ENCODE results near the gene JAG2. TPM values are rescaled to one million over a fixed set of nuclear protein-coding genes. Genes with fewer than 3 reads are reported as not detected.

The JAG2 gene
- total RNA-seq, 4 donors from 2014 or later, result 47.4 to 75.4 (median 67.2) TPM

DNA sequence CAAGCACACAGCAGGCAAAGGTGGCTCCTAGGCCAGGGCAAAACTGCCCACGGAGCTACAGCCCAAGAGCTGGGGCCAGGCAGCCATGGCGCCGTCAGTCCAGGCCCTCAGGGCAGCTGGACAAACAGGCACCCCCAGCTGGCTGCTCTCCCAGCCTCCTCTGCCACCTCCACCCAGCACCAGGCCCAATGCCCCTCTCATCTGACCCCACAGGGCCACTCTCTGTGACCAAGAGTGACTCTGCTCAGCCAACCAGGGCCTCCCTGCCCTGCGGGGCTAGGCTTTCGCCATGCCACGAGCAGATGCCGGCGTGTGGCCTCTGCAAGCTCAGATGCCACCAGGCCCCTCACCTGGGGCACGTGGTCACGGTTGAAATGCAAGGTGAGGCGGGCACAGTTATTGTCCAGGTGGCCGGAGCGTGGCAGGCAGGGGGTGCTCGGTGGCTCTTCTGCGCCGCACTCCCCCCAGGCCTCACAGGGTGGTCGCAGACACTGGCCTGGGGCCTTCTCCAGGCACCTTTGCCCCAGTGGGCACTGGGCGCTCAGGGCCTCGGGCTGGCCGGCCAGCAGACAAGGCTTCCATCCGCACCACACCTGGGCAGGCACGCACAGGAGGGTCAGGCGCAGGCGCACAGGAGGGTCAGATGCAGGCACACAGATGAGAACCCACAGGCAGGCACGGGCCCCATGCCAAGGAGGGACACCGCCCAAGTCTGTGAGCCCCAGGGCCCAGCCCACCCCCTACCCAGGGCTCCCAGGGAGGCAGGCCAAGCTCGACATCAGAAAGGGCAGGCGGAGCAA is 23.0 kb downstream of the JAG2 start:
- Histone ChIP-seq H3K4me3 (no peak overlapping the region), H3K9me3 (no peaks in the 10 kb centered on the region), H3K36me3 (peaks cover 56% of the 10 kb centered on the region), H3K27me3 (no peaks in the 10 kb centered on the region), H3K4me1 (no peaks in the 10 kb centered on the region), H3K27ac (no peak overlapping the region)
- TF ChIP-seq POLR2AphosphoS5 (IDR thresholded peaks at IDR 0.05) (no peak), POLR2A (IDR thresholded peaks at IDR 0.05) (no peak), EP300 (IDR thresholded peaks at IDR 0.05) (no peak)
- TF ChIP-seq, protein P1, sequence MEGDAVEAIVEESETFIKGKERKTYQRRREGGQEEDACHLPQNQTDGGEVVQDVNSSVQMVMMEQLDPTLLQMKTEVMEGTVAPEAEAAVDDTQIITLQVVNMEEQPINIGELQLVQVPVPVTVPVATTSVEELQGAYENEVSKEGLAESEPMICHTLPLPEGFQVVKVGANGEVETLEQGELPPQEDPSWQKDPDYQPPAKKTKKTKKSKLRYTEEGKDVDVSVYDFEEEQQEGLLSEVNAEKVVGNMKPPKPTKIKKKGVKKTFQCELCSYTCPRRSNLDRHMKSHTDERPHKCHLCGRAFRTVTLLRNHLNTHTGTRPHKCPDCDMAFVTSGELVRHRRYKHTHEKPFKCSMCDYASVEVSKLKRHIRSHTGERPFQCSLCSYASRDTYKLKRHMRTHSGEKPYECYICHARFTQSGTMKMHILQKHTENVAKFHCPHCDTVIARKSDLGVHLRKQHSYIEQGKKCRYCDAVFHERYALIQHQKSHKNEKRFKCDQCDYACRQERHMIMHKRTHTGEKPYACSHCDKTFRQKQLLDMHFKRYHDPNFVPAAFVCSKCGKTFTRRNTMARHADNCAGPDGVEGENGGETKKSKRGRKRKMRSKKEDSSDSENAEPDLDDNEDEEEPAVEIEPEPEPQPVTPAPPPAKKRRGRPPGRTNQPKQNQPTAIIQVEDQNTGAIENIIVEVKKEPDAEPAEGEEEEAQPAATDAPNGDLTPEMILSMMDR (IDR thresholded peaks at IDR 0.05), result no peak
- WGBS, result 90% methylated on average over 13 of the region's 28 CpGs
- DNase-seq (ENCODE audit: low spot score in 2 of 2), result peak in 1 of 2 donors; percentile 55

DNA sequence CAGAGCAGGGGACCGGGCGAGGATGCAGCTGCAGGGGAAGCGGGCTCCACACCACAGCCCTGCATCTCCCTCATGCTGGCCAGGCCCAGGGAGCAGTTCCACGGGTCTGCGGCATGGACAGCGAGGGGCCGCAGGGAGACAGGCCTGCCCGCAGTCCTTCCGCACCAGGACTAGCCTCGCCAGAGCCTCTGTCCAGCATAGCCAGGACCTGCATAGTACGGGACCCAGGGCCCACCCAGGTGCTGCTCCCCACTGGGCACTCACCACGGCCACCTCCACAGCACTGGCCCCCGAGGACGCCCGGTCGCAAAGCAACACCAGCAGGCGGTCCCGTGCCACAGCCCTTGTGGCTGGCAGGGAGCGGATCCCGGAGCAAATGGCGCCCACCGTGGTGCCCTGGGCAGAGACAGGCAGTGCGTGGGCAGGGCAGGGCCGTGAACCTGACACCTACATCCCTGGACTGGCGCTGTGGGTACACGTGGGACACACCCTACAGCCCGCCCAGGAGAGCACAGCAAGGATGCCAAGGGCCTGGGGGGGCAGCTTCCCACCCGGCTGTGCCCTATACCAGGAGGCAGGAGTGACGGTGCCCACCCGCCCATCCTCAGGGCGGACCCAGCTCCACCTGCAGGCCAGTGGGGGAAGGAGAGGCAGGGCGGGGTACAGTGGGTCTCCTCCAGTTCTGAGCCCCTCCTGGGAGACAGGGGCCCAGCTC is 23.8 kb downstream of the JAG2 start:
- no peaks in the 10 kb centered on the region for H3K27me3 ChIP-seq
- WGBS, result 95% methylated on average over 3 of the region's 32 CpGs
- no peaks in the 10 kb centered on the region for H3K4me1 ChIP-seq
- H3K9me3 ChIP-seq, result no peaks in the 10 kb centered on the region
- TF ChIP-seq POLR2AphosphoS5 (IDR thresholded peaks at IDR 0.05), result no peak
- no peak for TF ChIP-seq EP300 (IDR thresholded peaks at IDR 0.05)
- TF ChIP-seq POLR2A (IDR thresholded peaks at IDR 0.05), result no peak
- TF ChIP-seq, protein P1 (IDR thresholded peaks at IDR 0.05), result no peak
- H3K4me3 ChIP-seq, result no peak overlapping the region
- DNase-seq (ENCODE audit: low spot score in 2 of 2), result peak; percentile 62 to 67
- H3K36me3 ChIP-seq, result peaks cover 56% of the 10 kb centered on the region
- H3K27ac ChIP-seq, result no peak overlapping the region

DNA sequence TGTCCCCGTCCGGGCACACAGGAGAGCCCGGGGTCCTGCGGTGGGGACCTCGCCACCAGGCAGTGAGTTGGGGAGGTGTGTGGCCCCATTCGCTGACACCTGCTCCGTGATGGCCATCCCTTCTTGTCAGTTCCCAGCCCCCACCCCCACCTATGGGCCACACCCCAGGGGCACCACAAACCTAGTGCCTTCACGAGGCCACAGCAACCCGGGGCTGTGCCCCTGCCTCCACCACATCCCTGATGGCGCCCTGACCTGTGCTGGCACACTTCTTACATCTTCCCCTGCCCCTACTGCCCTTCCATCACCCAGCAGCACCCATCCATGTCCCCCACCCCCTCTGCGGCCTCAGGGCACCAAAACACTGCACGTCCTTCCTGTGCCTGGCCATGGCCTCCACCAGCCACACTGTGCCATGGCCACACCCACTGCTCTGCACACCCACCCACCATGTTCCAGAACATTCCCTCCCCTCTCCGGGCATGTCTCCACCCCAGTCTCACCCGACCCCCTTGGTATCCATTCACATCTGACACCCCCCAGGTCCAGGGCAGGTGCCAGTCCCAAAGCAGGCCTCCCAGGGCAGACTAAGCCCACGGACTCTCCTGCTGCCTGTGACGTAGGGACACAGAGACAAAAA is 24.4 kb downstream of the JAG2 start:
- H3K36me3 ChIP-seq, result peaks cover 56% of the 10 kb centered on the region
- WGBS, result 84% methylated on average over 7 of the region's 16 CpGs

DNA sequence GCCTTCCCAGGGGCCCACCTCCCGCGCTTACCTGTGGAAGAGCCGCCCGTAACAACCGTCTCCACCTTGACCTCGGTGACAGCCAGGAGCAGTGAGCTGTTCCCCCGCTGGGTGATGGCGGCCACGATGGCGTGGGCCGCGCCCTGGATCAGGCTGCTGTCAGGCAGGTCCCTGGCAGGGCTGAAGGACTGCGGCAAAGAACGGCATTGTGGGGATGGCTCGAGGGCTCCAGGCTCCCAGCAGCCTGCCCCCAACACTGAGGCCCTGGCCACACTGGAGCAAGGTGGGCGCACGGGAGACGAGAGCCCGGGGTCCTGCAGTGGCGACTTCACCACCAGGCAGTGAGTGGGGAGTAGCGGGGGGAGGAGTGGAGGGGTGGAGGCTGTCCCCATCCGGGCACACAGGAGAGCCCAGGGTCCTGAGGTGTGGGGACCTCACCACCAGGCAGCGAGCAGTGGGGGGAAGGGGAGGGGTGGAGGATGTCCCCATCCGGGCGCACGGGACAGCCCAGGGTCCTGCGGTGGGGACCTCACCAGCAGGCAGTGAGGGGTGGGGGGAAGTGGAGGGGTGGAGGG is 25.0 kb downstream of the JAG2 start:
- no peaks in the 10 kb centered on the region for H3K27me3 ChIP-seq
- H3K4me3 ChIP-seq, result no peak overlapping the region
- WGBS, result 90% methylated on average over 15 of the region's 27 CpGs
- peaks cover 56% of the 10 kb centered on the region for H3K36me3 ChIP-seq
- TF ChIP-seq, protein P1 (IDR thresholded peaks at IDR 0.05), result no peak
- TF ChIP-seq EP300 (IDR thresholded peaks at IDR 0.05), result no peak
- no peak for TF ChIP-seq POLR2AphosphoS5 (IDR thresholded peaks at IDR 0.05)
- no peaks in the 10 kb centered on the region for H3K4me1 ChIP-seq
- H3K27ac ChIP-seq, result no peak overlapping the region
- peak; percentile 58 to 70 for DNase-seq (ENCODE audit: low spot score in 2 of 2)
- H3K9me3 ChIP-seq, result no peaks in the 10 kb centered on the region

More for the DNA sequence above, 24.4 kb downstream of the JAG2 start:
- H3K4me3 ChIP-seq, result no peak overlapping the region
- H3K27me3 ChIP-seq, result no peaks in the 10 kb centered on the region
- no peaks in the 10 kb centered on the region for H3K9me3 ChIP-seq
- peak; percentile 60 to 67 for DNase-seq (ENCODE audit: low spot score in 2 of 2)
- TF ChIP-seq, protein P1 (IDR thresholded peaks at IDR 0.05), result no peak
- TF ChIP-seq POLR2A (IDR thresholded peaks at IDR 0.05) (no peak), EP300 (IDR thresholded peaks at IDR 0.05) (no peak)
- H3K4me1 ChIP-seq, result no peaks in the 10 kb centered on the region
- no peak overlapping the region for H3K27ac ChIP-seq

Data from suprapubic skin (tissue), 4 donors.